Measurements from ENCODE around the gene DCTN2.

DNA sequence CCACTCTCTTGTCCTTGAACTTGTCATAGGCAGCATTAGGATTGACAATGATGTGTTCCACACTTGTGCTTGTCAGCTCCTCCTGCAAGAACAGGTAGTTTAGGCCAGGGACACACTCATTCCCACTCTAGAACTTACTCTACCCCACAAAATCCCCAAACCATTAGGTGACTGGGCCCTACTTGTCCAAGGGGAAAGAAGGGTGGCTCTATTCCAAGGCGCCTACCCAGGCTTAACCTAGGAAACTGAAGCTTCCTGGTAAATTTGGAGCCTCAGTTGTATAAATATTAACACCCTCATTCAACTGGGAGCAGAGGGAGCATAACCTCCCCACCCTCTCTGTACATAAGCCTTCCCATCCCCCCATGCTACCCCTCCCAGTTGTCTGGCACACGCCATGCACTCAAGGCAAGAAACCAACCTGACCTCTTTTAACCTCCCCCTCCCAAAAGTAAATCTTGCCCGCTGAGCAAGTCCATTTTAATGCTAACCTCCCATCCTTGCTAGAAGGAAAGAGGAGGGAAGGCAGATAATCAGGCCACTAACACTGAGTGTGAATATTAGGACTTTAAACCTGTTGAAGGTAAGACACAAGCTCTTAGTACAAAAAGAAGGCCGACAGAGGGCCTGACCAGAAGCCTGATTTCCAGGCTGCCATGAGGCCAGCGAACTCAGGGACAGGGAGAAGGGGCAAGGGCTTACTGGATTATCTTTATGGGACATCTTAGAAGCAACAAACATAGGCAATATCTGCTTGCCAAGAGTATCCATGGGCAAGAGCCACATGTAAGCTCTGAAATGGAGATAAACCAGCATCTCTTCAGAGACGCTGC lies 11.0 kb downstream of the DCTN2 start:
- no peak for TF ChIP-seq EZH2 (IDR thresholded peaks at IDR 0.05; ENCODE audit: borderline replicate concordance, low read depth, low read length, poor library complexity, severe bottlenecking)
- TF ChIP-seq, protein P1, sequence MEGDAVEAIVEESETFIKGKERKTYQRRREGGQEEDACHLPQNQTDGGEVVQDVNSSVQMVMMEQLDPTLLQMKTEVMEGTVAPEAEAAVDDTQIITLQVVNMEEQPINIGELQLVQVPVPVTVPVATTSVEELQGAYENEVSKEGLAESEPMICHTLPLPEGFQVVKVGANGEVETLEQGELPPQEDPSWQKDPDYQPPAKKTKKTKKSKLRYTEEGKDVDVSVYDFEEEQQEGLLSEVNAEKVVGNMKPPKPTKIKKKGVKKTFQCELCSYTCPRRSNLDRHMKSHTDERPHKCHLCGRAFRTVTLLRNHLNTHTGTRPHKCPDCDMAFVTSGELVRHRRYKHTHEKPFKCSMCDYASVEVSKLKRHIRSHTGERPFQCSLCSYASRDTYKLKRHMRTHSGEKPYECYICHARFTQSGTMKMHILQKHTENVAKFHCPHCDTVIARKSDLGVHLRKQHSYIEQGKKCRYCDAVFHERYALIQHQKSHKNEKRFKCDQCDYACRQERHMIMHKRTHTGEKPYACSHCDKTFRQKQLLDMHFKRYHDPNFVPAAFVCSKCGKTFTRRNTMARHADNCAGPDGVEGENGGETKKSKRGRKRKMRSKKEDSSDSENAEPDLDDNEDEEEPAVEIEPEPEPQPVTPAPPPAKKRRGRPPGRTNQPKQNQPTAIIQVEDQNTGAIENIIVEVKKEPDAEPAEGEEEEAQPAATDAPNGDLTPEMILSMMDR (conservative IDR thresholded peaks at IDR 0.05; ENCODE audit: low read depth, low read length), result no peak

Data from A673 (cell line).